Endothelial cell (in vitro differentiated cells): Measurements from ENCODE around the gene FGF23. TPM values are rescaled to one million over a fixed set of nuclear protein-coding genes. Genes with fewer than 3 reads are reported as not detected.

Experiments used
- DNase-seq: peaks from one replicate; pipeline ENCODE4 v3.0.0; 2021; ENCODE audit warnings: low spot score
- H3K27ac Mint-ChIP-seq: one replicate; pipeline ENCODE4 v1.8.0; 2021; ENCODE audit warnings: mixed read lengths, inconsistent platforms; ENCODE audit not compliant: unreplicated experiment
- H3K27me3 Mint-ChIP-seq: one replicate; pipeline ENCODE4 v1.8.0; 2021; ENCODE audit warnings: mild to moderate bottlenecking, moderate library complexity, mixed read lengths, inconsistent platforms; ENCODE audit not compliant: unreplicated experiment
- H3K36me3 Mint-ChIP-seq: one replicate; pipeline ENCODE4 v1.8.0; 2021; ENCODE audit warnings: mild to moderate bottlenecking, low read depth, mixed read lengths, inconsistent platforms; ENCODE audit not compliant: unreplicated experiment
- H3K4me1 Mint-ChIP-seq: one replicate; pipeline ENCODE4 v1.8.0; 2021; ENCODE audit warnings: mild to moderate bottlenecking, mixed read lengths, inconsistent platforms; ENCODE audit not compliant: unreplicated experiment
- H3K4me3 Mint-ChIP-seq: one replicate; pipeline ENCODE4 v1.8.0; 2021; ENCODE audit warnings: mild to moderate bottlenecking, mixed read lengths, inconsistent platforms; ENCODE audit not compliant: unreplicated experiment
- H3K9me3 Mint-ChIP-seq: one replicate; pipeline ENCODE4 v1.8.0; 2021; ENCODE audit warnings: mixed read lengths, inconsistent platforms; ENCODE audit not compliant: unreplicated experiment
- CTCF ChIP-seq: fragments of 200-600 bp; sonication (generic); IDR thresholded peaks from one replicate; pipeline ENCODE4 v1.5.0; 2021; ENCODE audit warnings: antibody characterized with exemption; ENCODE audit not compliant: unreplicated experiment
- total RNA-seq: library from RNA; stranded (reverse); fragmentation: NEBNext Ultra II Directional; extraction: Animal tissue kit (Norgen Biotek cat#: 25700); gene quantifications from one replicate; pipeline ENCODE4 v1.2.1, GENCODE V29; 2021; ENCODE audit not compliant: unreplicated experiment

The FGF23 gene
- total RNA-seq, 1 donor from 2014 or later, result not detected

GRCh38 chr12:4331842-4332241 lies 47.7 kb downstream of the FGF23 start:
- Mint-ChIP-seq H3K4me3 (no peak overlapping the region), H3K27ac (no peak overlapping the region), H3K27me3 (no peaks in the 10 kb centered on the region), H3K36me3 (peaks cover 33% of the 10 kb centered on the region), H3K9me3 (no peaks in the 10 kb centered on the region), H3K4me1 (no peaks in the 10 kb centered on the region)
- no peak for DNase-seq
- TF ChIP-seq CTCF, result no peak

GRCh38 chr12:4331221-4331620 lies 48.3 kb downstream of the FGF23 start:
- Mint-ChIP-seq H3K4me3 (no peak overlapping the region), H3K4me1 (no peaks in the 10 kb centered on the region), H3K27me3 (no peaks in the 10 kb centered on the region), H3K27ac (no peak overlapping the region), H3K36me3 (peaks cover 27% of the 10 kb centered on the region), H3K9me3 (no peaks in the 10 kb centered on the region)
- no peak for DNase-seq
- no peak for TF ChIP-seq CTCF

- Mint-ChIP-seq H3K9me3 (no peaks in the 10 kb centered on the region), H3K4me1 (no peaks in the 10 kb centered on the region), H3K27ac (no peak overlapping the region), H3K36me3 (peaks cover 17% of the 10 kb centered on the region), H3K27me3 (no peaks in the 10 kb centered on the region), H3K4me3 (no peak overlapping the region)
- TF ChIP-seq CTCF, result no peak
- no peak for DNase-seq
Observed at GRCh38 chr12:4330203-4330602, 49.3 kb downstream of the FGF23 start.

- H3K27ac Mint-ChIP-seq, result no peak overlapping the region
- H3K4me1 Mint-ChIP-seq, result peaks cover 7% of the 10 kb centered on the region
- TF ChIP-seq CTCF, result no peak
- peaks cover 4% of the 10 kb centered on the region for H3K36me3 Mint-ChIP-seq
- no peak overlapping the region for H3K4me3 Mint-ChIP-seq
- H3K27me3 Mint-ChIP-seq, result no peaks in the 10 kb centered on the region
- no peaks in the 10 kb centered on the region for H3K9me3 Mint-ChIP-seq
- DNase-seq, result no peak
Observed at GRCh38 chr12:4327293-4327692, 52.2 kb downstream of the FGF23 start.

GRCh38 chr12:4325966-4326365 lies 53.5 kb downstream of the FGF23 start:
- Mint-ChIP-seq H3K27me3 (peaks cover 2% of the 10 kb centered on the region), H3K4me3 (no peak overlapping the region), H3K4me1 (peaks cover 15% of the 10 kb centered on the region), H3K36me3 (peaks cover 4% of the 10 kb centered on the region), H3K9me3 (no peaks in the 10 kb centered on the region), H3K27ac (no peak overlapping the region)
- no peak for TF ChIP-seq CTCF
- DNase-seq, result no peak
